ENCODE data around the gene TFF1.

Gene TFF1

DNA sequence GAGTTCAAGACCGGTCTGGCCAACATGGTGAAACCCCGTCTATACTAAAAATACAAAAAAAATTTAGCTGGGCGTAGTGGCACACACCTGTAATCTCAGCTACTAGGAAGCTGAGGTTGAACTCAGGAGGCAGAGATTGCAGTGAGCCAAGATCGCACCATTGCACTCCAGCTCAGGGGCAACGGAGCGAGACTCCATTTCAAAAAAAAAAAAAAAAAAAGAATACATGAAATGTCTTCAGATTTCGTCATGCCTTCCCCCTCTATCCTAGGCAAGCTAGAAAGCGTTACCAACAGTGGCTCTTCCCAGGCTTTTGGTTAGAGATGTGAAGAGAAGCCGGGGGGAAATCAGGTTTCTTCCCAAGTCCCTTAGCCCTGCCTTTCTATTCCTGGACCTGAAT is 3.6 kb downstream of the TFF1 start:
- no peak for DNase-seq (ENCODE audit: low read depth)

DNA sequence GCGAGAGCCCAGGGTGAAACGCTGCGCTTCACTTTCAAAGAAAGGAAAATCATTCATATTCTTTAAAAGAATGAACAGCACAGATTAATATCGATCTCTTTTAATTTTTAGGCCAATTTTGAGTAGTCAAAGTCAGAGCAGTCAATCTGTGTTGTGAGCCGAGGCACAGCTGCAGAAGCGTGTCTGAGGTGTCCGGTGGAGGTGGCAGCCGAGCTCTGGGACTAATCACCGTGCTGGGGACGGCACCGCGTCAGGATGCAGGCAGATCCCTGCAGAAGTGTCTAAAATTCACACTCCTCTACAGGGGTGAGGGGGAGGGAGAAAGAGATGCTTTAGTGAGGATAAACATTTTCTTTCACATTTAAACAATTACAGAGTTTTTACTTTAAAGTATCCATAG is 4.1 kb downstream of the TFF1 start:
- DNase-seq (ENCODE audit: low read depth) = no peak

DNA sequence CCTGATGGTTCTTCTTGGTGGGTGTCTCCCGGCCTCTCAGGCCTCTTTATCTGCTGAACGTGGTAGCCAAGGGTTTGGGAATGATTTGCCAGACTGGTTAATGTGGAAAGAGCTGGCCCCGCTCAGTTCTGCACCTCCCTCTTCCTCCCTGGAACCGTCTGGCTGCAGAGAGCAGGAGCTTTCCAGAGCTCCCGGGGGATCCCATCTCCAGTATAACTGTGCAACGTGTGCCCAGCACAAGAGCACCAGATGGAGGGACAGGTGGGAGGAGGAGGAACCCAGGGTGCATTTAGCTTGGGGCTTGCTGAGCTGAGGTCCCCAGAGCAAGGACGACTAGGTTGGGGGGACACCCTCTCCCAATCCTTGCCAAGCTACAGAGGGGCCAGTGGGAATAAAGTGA is 5.0 kb downstream of the TFF1 start:
- DNase-seq (ENCODE audit: low read depth) = no peak

DNA sequence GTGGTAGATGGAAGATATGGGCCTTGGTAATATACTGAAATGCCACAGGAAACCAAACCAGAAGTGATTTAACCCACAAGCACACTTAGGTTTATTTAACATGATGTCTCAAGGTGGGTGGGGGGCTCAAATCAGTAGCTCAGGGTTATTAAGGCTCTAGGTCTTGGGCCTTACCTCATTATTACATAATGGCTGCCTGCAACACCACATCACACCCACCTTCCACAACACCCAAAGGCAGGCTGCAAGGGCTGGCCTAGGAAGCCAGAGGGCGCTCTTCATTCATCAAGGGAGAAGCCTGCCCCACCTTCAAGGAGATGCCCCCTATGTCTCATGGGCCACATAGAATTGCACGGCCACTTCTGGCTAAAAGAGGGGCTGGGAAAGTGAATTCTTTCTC is 6.0 kb downstream of the TFF1 start:
- DNase-seq (ENCODE audit: low read depth) = no peak

DNA sequence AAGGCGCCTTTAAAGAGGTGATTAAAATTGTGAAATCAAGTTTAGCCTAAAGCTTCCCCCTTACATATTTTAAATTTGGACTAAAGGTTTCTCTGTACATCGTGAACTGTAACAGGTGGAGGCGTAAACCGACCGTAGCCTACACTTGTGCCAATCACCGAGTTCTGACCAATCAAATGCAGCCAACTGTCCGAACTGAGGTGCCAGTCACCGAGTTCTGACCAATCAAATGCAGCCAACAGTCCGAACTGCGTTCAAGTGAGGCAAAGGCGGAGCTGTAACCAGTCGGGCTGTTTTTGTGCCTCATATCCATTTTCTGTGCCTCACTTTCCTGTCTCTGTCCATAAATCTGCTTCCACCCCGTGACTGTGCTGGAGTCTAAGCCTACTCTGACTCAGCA is 7.4 kb downstream of the TFF1 start:
- no peak for DNase-seq (ENCODE audit: low read depth)

DNA sequence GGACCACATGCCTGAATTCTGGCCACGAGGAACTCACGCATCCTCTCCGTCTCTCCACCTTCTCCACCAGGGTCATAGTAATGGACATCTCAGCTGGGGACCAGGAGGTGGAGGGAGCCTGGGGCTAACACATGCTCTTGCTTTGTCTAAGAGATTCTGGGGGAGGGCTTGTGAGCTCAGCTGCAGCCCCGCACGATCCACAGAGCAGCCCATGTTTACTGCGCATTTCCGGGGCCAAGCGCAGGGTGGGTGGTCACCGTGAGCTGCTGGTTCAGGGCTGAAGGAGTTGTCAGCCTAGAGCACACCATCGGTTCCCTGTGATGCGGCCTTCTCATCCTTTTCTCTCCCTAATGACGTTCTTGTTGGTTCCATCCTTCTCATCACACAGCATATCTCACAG is 8.1 kb downstream of the TFF1 start:
- no peak for DNase-seq (ENCODE audit: low read depth)

DNA sequence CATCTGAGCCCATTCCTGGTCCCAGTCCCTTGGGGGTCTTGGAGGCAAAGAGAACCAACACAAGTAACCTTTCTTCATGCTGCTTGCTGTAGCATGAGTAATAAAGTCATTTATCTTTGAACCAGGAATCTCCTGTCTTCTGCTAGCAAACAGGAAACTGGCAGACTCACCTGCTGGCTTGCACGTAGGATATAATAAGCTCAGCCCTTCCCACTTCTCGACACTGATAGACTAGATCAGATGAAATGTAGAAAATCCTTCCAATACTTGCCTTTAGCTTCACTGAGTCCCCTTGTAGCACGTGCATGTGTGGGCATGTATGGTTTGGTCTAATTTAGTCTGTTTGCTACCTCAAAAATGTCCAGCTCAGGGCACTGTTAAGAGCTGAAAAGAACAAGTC is 9.0 kb downstream of the TFF1 start:
- no peak for DNase-seq (ENCODE audit: low read depth)

DNA sequence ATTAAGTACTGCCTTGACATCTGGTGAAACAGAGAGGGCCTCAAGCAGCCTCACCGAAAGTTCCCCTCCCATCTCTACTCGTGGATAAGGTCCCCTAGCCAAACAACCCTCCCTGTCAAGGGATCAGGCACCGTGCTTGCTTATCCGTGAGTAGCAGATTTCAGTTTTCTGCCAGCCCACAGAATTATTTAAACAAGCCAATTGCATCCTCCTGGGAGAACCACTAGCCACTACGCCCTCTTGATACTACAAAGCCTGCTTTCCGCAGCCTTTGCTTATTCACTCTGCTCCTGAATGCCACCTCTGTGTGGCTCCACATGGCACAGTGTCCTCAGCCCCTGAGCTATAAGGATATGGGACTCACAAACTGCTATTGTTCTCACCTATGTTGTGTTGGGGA is 9.7 kb downstream of the TFF1 start:
- DNase-seq (ENCODE audit: low read depth) = no peak

DNA sequence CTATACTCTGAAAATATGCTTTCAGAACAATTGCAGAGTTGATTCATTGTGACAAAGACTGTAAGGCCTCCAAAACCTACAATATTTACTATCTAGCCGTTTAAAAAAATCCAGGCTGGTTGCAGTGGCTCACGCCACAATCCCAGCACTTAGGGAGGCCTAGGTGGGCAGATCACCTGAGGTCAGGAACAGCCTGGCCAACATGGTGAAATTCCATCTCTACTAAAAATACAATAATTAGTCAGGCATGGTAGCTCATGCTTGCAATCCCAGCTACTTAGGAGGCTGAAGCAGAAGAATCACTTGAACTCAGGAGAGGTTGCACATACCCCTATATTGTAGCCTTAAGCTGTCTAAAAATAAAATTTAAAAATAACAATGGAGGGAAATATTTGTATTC is 10.3 kb downstream of the TFF1 start:
- no peak for DNase-seq (ENCODE audit: low read depth)

DNA sequence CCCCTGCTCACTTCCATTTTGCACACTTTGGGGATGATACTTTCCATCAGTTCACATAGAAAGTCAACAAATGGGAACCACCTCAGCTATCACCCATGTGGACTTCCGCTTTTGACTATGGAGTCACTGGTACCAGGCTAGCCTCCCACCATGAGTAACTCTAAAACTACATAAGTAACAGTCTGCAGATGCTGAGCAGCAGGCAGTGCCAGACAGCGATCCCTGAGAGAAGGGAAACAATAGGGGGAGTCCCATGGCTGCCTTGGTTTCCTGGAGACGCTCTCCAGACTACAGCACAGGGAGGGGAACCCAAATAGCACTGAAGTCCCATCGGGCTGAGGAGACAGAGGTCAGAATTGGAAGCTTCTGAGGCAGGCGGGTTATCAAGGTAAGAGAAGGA is 12.7 kb downstream of the TFF1 start:
- no peak for DNase-seq (ENCODE audit: low read depth)

DNA sequence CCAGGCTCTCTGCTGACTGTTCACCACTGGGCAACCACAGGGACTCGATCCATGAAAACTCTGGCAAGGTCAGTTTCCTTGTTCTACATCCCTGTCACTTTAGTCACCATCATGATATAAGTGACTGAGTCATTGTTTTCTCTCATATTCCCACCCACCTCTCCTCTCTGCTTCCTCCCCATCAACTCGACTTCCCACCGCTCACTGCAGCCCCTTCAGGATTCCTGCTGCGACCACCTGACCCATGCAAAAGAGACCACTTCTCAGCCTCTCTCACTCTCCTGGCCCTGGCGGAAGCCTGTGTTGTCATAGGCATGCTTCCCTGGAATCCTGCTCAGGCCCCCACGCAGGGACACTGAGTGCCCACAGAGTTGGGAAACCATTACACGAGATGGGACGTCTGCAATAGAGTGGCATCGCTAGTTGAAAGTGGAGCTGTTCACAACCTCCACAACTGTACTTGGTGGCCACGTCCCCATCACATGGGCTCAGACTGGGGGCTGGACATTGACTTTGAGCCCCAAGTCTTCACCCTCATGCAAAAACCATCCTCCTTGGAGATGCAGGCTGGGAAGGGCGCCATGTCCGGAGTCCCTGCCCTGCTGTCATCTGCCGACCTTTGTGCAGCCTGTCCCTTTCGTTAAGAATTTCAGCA is 13.8 kb downstream of the TFF1 start:
- DNase-seq (ENCODE audit: low read depth) = no peak

DNA sequence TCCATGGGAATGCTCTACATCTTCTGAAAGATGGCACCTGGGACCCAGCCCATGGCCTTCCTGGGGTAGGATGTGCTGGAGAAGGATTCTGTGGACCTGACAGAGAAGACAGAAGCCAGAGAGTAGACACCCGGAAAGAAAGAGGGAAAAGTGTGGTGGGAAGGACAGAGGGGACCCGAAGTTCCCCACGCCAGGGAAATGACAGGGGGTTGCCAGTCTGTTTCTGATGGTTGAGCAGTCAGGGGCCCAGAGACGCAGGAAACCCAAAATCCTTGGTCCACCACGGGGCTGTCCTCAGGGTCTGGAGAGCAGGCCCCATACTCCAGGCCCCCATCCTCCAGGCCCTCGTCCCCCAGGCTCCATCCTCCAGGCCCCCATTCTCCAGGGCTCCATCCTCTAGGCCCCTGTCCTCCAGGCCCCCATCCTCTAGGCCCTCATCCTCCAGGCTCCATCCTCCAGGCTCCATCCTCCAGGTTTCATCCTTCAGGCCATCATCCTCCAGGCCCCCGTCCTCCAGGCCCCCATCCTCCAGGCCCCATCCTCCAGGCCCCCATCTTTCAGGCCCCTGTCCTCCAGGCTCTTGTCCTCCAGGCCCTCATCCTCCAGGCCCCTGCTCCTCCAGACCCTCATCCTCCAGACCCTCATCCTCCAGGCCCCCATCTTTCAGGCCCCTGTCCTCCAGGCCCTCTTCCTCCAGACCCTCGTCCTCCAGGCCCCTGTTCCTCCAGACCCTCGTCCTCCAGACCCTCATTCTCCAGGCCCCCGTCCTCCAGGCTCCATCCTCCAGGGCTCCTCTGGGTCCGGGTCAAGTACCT is 14.5 kb downstream of the TFF1 start:
- DNase-seq (ENCODE audit: low read depth) = no peak

DNA sequence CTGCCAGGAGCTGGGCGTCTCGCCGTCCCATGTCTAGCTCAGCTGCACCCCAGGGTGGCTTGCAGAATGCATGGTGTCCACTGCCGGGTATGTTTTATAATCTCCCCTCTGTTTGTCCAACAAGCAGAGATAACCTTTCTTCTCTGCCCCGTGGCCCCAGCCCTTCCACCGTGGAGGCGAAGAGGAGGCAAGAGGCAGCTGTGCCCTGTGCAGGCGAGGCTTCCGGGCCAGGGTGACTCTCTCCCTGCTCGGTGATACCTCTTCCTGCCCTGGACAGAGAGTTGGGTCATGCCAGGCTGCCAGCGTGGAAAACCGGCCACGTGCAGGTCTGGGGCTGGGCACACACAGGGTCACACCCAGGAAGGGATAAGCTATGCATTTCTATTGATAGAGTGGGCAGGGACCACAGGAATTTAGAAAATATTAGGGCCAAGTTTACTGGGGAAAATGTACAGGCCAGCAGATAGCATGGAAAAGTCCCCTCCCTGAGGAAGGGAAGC is 15.4 kb downstream of the TFF1 start, which contains the start of gene TFF2:
Gene TFF2 (minus strand): TSS at position 68 of the 500 bp plus-strand sequence. CDS start 37 bp downstream, at position 31.
- no peak for DNase-seq (ENCODE audit: low read depth)

DNA sequence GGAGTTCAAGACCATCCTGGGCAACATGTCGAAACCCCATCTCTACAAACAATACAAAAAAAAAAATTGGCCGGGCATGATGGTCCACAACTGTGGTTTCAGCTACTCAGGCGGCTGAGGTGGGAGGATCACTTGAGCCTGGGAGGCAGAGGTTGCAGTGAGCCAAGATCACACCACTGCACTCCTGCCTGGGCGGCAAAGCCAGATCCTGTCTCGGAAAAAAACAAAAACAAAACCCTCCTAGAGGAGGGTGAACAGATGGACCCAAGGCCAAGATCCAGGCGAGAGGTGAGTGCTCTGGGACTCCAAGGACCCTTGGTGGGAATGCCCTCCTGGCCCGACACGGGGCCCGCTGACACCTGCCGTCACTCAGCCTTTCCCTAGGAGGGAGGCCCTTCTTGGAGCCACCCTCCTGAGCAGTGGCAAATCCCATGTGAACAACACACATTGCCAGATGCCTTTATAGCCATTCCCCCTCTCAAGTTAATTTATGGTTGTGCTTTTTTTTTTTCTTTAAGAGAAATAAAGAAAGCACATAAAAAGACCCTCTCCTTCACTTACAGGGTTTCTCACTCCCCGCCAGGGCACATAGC is 15.9 kb downstream of the TFF1 start:
- DNase-seq (ENCODE audit: low read depth) = no peak

DNA sequence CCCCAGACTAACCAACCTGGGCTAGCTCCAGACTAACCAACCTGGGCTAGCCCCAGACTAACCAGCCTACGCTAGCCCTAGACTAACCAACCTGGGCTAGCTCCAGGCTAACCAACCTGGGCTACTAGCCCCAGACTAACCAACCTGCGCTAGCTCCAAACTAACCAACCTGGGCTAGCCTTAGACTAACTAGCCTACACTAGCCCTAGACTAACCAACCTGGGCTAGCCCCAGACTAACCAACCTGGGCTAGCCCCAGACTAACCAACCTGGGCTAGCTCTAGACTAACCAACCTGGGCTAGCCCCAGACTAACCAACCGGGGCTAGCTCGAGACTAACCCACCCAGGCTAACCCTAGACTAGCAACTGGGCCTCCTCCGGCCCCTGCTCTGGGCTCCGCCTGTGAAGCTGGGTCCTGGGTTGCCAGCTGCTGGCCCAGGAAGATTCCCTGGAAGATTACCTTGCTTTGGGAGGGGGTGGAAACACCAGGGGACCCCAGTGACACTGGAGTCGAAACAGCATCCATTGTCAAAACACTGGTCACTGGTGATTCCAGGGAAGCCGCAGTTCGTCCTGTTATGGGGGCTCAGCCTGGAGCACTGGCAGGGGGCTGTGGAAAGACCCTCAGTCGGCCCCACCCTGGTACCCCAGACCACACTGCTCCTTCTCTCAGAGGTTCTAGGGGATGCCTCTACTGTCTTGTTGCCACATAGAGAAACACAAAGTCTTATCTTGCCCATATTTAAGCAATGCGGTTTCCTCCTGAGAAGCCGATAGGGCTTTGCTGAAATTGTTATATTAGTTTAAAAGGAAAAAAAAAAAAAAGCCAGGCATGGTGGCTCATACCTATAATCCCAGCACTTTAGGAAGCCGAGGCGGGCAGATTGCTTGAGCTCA is 16.7 kb downstream of the TFF1 start:
- DNase-seq (ENCODE audit: low read depth) = no peak

DNA sequence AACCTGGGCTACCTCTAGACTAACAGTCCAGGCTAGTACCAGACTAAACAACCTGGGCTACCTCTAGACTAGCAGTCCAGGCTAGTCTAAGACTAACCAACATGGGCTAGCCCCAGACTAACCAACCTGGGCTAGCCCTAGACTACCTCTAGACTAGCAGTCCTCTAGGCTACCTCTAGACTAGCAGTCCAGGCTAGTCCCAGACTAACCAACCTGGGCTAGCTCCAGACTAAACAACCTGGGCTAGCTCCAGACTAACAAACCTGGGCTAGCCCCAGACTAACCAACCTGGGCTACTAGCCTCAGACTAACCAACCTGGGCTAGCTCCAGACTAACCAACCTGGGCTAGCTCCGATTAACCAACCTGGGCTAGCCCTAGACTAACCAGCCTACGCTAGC is 17.6 kb downstream of the TFF1 start:
- no peak for DNase-seq (ENCODE audit: low read depth)

DNA sequence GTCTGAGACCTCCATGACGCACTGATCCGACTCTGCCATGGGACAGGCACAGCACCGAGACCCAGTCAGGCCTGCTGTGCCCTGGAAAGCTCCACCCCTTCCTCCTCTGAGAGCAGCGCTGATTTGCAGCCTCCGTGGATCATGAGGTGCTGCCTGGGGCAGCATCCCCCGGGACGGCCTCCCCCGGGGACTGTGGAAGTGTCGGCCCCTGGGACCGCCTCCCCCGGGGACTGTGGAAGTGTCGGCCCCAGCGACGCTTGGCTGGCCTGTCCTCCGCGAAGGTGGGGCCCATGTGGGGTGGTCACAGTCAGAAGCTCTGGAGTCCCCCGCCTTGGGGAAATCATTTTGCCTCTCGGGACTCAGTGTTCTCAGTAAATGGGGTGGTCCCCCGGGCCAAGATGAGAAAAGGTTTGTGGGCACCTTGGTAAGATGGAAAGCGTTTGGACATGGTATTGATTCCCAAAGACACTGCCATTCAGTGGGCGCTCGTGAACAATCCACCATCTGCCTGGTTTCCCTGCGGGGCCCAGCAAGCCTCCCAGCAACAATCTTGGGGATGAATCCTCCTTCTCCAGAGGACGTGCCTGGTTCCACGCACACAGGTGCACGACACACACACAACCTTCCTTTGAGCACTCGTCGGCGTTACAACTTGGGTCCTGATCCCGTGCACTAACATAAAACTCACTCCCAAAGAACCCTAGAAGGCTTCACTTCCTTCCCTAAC is 18.6 kb downstream of the TFF1 start:
- no peak for DNase-seq (ENCODE audit: low read depth)

DNA sequence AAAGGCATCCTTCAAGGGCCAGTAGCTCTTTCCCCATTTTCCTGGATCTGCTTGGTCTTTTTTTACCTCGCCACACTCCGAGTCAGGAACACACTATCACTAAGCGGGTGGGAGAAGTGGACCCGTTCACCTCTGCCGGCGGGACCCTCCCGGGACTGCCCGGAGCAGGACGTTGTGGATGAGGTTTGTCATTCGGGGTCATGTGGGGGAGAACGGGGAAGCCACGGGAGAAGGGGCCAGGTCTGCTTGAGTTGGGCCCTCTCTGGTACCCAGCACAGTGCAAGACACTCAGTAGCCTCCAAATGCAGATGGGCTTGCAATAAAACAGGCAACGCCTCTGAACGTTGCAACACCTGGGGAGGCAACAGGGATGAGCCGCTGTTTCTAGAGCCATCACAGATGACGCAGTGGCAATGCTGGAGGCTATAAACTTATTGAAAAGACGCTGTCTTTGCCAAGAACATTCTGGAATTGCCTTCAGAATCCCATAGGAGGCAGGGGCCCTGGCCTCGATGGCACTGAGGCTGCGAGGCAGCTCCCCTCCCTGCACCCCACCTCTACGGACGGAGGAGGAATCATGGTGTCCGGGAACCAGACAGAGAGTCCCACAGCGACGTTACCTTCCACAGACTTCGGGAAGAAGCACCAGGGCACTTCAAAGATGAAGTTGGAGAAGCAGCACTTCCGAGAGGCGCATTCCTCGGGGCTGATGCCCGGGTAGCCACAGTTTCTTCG is 19.3 kb downstream of the TFF1 start:
- no peak for DNase-seq (ENCODE audit: low read depth)

DNA sequence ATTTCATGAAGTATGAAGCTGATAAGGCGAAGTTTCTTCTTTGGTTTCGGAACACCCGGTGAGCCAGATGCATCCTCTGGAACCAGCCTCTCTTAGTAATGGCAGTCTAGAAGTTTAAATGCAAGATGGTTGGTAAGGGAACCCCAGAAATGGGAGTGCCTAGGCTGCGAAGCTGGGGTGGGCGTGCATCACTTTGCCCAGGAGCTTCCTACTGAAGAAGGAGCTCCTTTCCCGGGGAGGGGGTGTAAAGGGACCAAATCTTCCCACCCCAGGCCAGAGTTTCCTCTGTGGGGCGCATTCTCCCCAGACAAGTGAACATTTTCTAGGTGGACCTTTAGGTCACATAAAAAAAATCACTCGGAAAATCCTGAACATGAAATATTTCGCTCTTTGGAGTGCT is 19.9 kb downstream of the TFF1 start:
- DNase-seq (ENCODE audit: low read depth) = no peak

DNA sequence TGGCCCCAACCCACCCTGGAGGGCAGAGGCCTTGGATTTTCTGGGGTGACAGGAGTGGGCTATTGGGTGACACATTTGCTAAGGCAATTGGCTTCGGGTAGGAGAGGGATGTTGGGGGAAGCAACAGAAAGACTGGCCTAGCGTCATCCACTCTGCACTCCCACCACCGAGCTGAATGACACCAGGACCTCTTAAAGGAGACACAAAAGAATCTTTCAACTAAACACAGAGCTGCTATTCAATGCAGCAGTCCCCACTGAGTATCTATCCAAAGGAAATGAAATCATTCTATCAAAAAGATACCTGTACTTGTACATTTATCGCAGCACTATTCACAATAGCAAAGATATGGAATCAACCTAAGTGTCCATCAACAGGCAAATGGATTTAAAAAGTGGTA is 21.7 kb downstream of the TFF1 start:
- DNase-seq (ENCODE audit: low read depth) = no peak

All from GM04503 (cell line).